ENCODE results near the gene ERICH3. TPM values are rescaled to one million over a fixed set of nuclear protein-coding genes. Genes with fewer than 3 reads are reported as not detected.

Gene ERICH3
- total and polyA plus RNA-seq, 8 donors: under 0.01 to 0.68 (median 0.13) TPM

DNA sequence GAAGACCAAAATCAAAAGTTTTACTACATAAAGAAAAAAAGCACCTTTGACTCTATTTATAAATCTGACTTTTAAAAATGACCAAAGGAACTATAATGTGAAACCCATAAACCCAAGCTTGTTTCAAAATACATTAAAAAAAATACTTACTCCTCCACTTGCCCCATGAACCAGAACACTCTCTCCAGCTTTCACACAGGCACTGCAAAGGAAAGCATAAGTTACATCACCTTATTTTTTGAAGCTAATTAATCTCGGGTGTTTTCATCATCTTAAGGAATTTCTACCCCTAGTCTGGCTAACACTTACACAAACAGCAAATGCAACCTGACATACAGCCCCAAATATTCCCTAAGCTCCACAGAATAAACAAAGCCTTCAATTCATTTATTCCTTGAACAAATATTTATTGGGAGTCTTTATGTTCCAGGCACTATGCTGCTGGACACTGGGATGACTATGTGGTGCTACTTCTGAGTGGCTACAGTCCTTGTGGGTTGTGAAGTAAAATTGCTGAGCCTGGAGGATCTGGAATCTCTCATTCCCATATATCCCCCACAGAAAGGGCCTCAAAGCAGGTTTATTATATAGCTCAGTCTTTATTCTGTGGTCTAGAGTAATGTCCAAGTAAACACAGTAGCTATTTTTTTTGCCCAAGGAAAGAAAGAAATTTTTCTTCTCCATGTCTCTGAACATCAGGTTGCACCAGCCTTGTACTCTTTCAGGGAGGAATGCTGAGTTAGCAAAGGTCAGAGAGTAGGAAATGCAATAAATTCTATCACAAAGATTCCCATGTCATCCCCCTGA is 41.0 kb upstream of the ERICH3 start:
- DNase-seq (no peak), ATAC-seq (no peak), FAIRE-seq (no peak)
- TF ChIP-seq CTCF (IDR thresholded peaks at IDR 0.05): no peak
- H3K9me3 ChIP-seq: no peaks in the 10 kb centered on the region
- H3K4me3 ChIP-seq: no peak overlapping the region
- H3K4me1 ChIP-seq: no peaks in the 10 kb centered on the region
- H3K27me3 ChIP-seq: no peaks in the 10 kb centered on the region
- WGBS, 2 donors: 73 to 75% methylated on average over 1 of the region's 1 CpG
- intact Hi-C loops (cut with DNase I): no loop called here
- H3K27ac ChIP-seq: no peak overlapping the region
- H3K36me3 ChIP-seq: peaks cover 0 to 60% (median 6%) of the 10 kb centered on the region in 3 donors

DNA sequence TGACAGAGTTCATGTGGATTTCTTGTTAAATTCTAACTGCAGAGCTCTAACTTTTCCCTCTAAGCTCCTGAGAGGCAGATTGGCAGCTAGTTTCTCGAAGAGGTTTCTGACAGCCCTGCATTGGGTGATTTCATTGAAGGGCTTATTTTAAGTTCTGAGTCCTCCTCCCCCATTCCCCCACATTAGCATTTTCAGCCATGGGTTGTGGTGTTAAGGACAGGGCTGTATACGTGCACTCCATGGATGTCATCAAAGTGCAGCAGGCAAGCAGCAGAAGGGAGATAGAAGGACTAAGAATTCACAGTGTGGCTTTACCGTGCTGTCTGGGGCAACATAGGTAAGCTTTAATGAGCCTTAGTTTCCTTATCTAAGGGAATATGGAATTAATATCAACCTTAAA is 40.3 kb upstream of the ERICH3 start:
- 91 to 97% methylated on average over 3 of the region's 3 CpGs for WGBS, 2 donors
- H3K4me3 ChIP-seq: no peak overlapping the region
- ATAC-seq (no peak), DNase-seq (no peak), FAIRE-seq (no peak)
- H3K36me3 ChIP-seq: peaks cover 0 to 57% (median 9%) of the 10 kb centered on the region in 3 donors
- TF ChIP-seq CTCF (IDR thresholded peaks at IDR 0.05): no peak
- H3K27ac ChIP-seq: no peak overlapping the region
- no peaks in the 10 kb centered on the region for H3K4me1 ChIP-seq
- intact Hi-C loops (cut with DNase I): no loop called here
- H3K9me3 ChIP-seq: no peaks in the 10 kb centered on the region
- no peaks in the 10 kb centered on the region for H3K27me3 ChIP-seq

DNA sequence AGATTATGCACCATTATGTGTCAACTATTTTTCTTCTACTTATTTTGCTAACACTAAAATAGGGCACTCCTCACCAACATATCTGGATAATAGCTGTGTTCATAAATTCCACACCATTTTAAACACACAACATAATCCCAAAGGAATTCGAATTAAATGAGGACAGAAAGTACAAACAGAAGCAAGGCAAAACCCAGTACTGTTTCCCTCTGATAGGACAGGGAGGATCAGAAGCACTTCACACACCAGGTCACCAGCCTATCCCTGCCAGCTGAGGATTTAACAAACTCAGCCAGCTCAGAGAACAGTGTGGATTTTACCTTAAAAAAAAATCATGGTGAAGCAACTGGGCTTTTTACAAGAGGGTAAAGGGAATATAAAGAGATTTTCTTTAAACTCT is 39.3 kb upstream of the ERICH3 start:
- no peak for TF ChIP-seq CTCF (IDR thresholded peaks at IDR 0.05)
- no peak for FAIRE-seq

GRCh38 chr1:74703386-74704182 is 30.0 kb upstream of the ERICH3 start:
- ATAC-seq: no peak
- no peak overlapping the region for H3K27ac ChIP-seq
- DNase-seq: no peak
- H3K27me3 ChIP-seq: no peaks in the 10 kb centered on the region
- no peaks in the 10 kb centered on the region for H3K4me1 ChIP-seq
- FAIRE-seq: no peak
- H3K9me3 ChIP-seq: no peaks in the 10 kb centered on the region
- intact Hi-C loops (cut with DNase I): no loop called here
- WGBS, 2 donors: 82 to 85% methylated on average over 6 of the region's 6 CpGs
- no peak for TF ChIP-seq CTCF (IDR thresholded peaks at IDR 0.05)
- H3K4me3 ChIP-seq: no peak overlapping the region
- peaks cover 0 to 57% (median 6%) of the 10 kb centered on the region in 3 donors for H3K36me3 ChIP-seq

More for the DNA sequence above, 39.3 kb upstream of the ERICH3 start:
- Histone ChIP-seq H3K4me1 (no peaks in the 10 kb centered on the region), H3K4me3 (no peak overlapping the region), H3K9me3 (no peaks in the 10 kb centered on the region), H3K27me3 (no peaks in the 10 kb centered on the region), H3K27ac (no peak overlapping the region), H3K36me3 (peaks cover 0 to 60% (median 9%) of the 10 kb centered on the region in 3 donors)
- DNase-seq: no peak
- intact Hi-C loops (cut with DNase I): no loop called here
- WGBS, 2 donors: 42 to 47% methylated on average over 1 of the region's 1 CpG
- ATAC-seq: no peak
